ENCODE data around the gene GANAB.

DNA sequence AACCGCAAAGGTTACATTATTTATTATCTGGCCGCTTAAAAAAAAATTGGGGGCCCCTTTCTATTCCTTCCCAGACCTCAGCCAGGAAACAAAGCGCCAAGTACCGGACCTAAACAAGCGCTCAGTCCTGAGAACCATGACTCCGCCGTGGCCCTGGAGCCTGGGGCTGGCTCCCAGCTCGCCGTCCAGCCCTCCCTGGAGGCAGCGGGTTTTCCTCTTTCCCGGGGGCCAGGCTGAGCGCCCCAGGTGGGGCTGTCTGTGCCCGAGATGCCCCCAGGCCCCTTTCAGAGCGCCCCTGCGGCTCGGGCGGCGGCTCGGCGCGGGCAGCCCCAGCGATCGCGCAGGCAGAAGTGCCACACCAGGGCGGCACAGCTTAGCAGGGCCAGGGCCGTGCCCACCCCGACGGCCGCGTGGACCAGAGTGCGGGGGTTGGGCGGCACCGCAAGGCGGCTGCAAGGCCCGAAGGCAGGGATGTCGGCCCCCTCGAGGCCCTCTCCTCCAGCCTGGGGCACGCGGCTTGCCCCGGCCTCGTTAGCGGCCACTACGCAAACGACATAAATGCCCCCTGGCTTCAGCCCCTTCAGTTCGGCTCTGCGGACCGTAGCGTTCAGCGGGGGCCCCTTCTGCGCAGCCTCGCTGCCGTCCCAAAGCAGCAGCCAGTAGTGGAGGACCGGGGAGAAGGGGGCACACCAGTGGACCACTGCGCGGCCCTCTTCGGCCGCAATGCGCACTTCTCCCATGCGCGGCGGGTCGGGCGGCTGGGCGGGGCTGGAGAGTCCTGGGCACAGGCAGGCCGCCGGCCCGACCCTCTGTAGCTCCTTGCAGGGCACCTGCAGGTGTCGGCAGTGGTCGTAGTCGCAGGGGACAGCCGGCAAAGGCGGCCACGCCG lies 41.3 kb upstream of the GANAB start:
- TF ChIP-seq, protein P1, sequence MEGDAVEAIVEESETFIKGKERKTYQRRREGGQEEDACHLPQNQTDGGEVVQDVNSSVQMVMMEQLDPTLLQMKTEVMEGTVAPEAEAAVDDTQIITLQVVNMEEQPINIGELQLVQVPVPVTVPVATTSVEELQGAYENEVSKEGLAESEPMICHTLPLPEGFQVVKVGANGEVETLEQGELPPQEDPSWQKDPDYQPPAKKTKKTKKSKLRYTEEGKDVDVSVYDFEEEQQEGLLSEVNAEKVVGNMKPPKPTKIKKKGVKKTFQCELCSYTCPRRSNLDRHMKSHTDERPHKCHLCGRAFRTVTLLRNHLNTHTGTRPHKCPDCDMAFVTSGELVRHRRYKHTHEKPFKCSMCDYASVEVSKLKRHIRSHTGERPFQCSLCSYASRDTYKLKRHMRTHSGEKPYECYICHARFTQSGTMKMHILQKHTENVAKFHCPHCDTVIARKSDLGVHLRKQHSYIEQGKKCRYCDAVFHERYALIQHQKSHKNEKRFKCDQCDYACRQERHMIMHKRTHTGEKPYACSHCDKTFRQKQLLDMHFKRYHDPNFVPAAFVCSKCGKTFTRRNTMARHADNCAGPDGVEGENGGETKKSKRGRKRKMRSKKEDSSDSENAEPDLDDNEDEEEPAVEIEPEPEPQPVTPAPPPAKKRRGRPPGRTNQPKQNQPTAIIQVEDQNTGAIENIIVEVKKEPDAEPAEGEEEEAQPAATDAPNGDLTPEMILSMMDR (IDR thresholded peaks at IDR 0.05) = no peak
- TF ChIP-seq POLR2AphosphoS5 (IDR thresholded peaks at IDR 0.05) = no peak

Measured in upper lobe of left lung (tissue), 4 donors.